CD14-positive monocyte (primary cell): ENCODE results near the gene TRAF3. TPM values are rescaled to one million over a fixed set of nuclear protein-coding genes. Genes with fewer than 3 reads are reported as not detected.

Experiments
- DNase-seq, 3 donors: peaks; one replicate each; pipeline ENCODE4 v3.0.0-alpha.2; 2011 to 2022
- H2AFZ ChIP-seq: 2 replicates; pipeline ENCODE4 v1.6.0; 2012; ENCODE audit warnings: mild to moderate bottlenecking, low read depth, low read length, inconsistent platforms; ENCODE audit not compliant: insufficient read depth, poor library complexity, severe bottlenecking
- H3K27ac ChIP-seq, 2 donors: 1 replicate in 1 of 2; 2 replicates in 1 of 2; pipeline ENCODE4 v1.5.1; 2012 to 2013; ENCODE audit warnings: low read length in 2 of 2, control low read depth in 1 of 2, inconsistent platforms in 1 of 2, low read depth in 1 of 2, mild to moderate bottlenecking in 1 of 2
- H3K27me3 ChIP-seq, 2 donors: one replicate each; pipeline versions ENCODE4 v1.6.0 to v1.6.1; 2011 to 2013; ENCODE audit warnings: low read length in 2 of 2; ENCODE audit not compliant: control insufficient read depth in 2 of 2, insufficient read depth in 2 of 2
- H3K36me3 ChIP-seq, 2 donors: replicated peaks in 1 of 2; 1 replicate in 1 of 2; 2 replicates in 1 of 2; pipeline versions ENCODE4 v1.5.1 to v1.6.1; 2012 to 2013; ENCODE audit warnings: low read length in 2 of 2, control low read depth in 1 of 2, inconsistent platforms in 1 of 2, mild to moderate bottlenecking in 1 of 2; ENCODE audit not compliant: insufficient read depth in 2 of 2, control insufficient read depth in 1 of 2
- H3K4me1 ChIP-seq, 2 donors: 1 replicate in 1 of 2; 2 replicates in 1 of 2; pipeline versions ENCODE4 v1.5.1 to v1.6.1; 2012 to 2013; ENCODE audit warnings: low read length in 2 of 2, control low read depth in 1 of 2, inconsistent platforms in 1 of 2, mild to moderate bottlenecking in 1 of 2, moderate library complexity in 1 of 2; ENCODE audit not compliant: insufficient read depth in 2 of 2, control insufficient read depth in 1 of 2
- H3K4me2 ChIP-seq: replicated peaks from 2 replicates; pipeline ENCODE3; 2012; ENCODE audit warnings: low read length, moderate library complexity, mild to moderate bottlenecking; ENCODE audit not compliant: poor library complexity, severe bottlenecking; ENCODE audit errors: extremely low read depth
- H3K4me3 ChIP-seq, 3 experiments: fragments of 200-600 bp in 1 of 3; sonication (generic) in 1 of 3; replicated peaks in 1 of 3; 1 replicate in 2 of 3; 2 replicates in 1 of 3; pipeline ENCODE4 v1.5.1; 2011 to 2013; ENCODE audit warnings: low read length in 3 of 3, mild to moderate bottlenecking in 3 of 3, control low read depth in 2 of 3, low read depth in 2 of 3, inconsistent platforms in 1 of 3, moderate library complexity in 1 of 3
- H3K79me2 ChIP-seq: 2 replicates; pipeline ENCODE4 v1.6.0; 2012; ENCODE audit warnings: mild to moderate bottlenecking, control low read depth, inconsistent platforms, low read length, moderate library complexity; ENCODE audit not compliant: insufficient read depth
- H3K9ac ChIP-seq: 2 replicates; pipeline ENCODE4 v1.6.0; 2017; ENCODE audit warnings: low read length, mild to moderate bottlenecking; ENCODE audit not compliant: insufficient read depth, poor library complexity, severe bottlenecking
- H3K9me3 ChIP-seq, 2 donors: replicated peaks in 1 of 2; 1 replicate in 1 of 2; 2 replicates in 1 of 2; pipeline versions ENCODE4 v1.5.1 to v1.6.1; 2012 to 2013; ENCODE audit warnings: low read length in 2 of 2, control low read depth in 1 of 2; ENCODE audit not compliant: control insufficient read depth in 1 of 2, insufficient read depth in 1 of 2
- H4K20me1 ChIP-seq: 2 replicates; pipeline ENCODE4 v1.6.0; 2012; ENCODE audit warnings: mild to moderate bottlenecking, low read length, control low read depth, moderate library complexity; ENCODE audit not compliant: insufficient read depth
- H3K27ac Mint-ChIP-seq, 7 donors: one replicate each; pipeline ENCODE4 v1.8.0; 2020; ENCODE audit warnings: mild to moderate bottlenecking in 7 of 7, mixed read lengths in 7 of 7, moderate library complexity in 6 of 7, inconsistent platforms in 2 of 7
- H3K27me3 Mint-ChIP-seq, 3 donors: one replicate each; pipeline ENCODE4 v1.8.0; 2021 to 2022; ENCODE audit warnings: low read depth in 3 of 3, mild to moderate bottlenecking in 3 of 3, mixed read lengths in 3 of 3, moderate library complexity in 3 of 3, inconsistent platforms in 1 of 3
- H3K36me3 Mint-ChIP-seq, 2 donors: one replicate each; pipeline ENCODE4 v1.8.0; 2020; ENCODE audit warnings: mixed read lengths in 2 of 2, inconsistent platforms in 1 of 2, mild to moderate bottlenecking in 1 of 2
- H3K4me1 Mint-ChIP-seq: one replicate; pipeline ENCODE4 v1.8.0; 2020; ENCODE audit warnings: mild to moderate bottlenecking, mixed read lengths
- H3K4me3 Mint-ChIP-seq, 2 donors: one replicate each; pipeline ENCODE4 v1.8.0; 2020; ENCODE audit warnings: mild to moderate bottlenecking in 2 of 2, mixed read lengths in 2 of 2, moderate library complexity in 1 of 2
- H3K9me3 Mint-ChIP-seq, 7 donors: one replicate each; pipeline ENCODE4 v1.8.0; 2020 to 2022; ENCODE audit warnings: mixed read lengths in 7 of 7, mild to moderate bottlenecking in 6 of 7, moderate library complexity in 6 of 7, inconsistent platforms in 2 of 7
- WGBS: methylation state at CpG from one replicate; pipeline ENCODE4 v1.1.5; 2013; ENCODE audit warnings: missing lambda C conversion rate; ENCODE audit not compliant: insufficient coverage; 5-methylcytosine and 5-hydroxymethylcytosine counted together
- intact Hi-C, 2 donors: fragments of 100-400 bp; cut with micrococcal nuclease; formaldehyde crosslinking; loops; one replicate each; pipeline versions ENCODE4 v1.15.0 to v1.15.1; 2023
- polyA plus RNA-seq, 3 donors: library from polyadenylated mRNA; depleted of rRNA in 1 of 3; unstranded in 2 of 3; stranded (reverse) in 1 of 3; fragments of 300-500 nt in 2 of 3; fragments of >200 nt in 1 of 3; fragmentation: Illumina TruSeq in 2 of 3; gene quantifications; 1 replicate in 2 of 3; 2 replicates in 1 of 3; pipeline ENCODE4 v1.2.3, GENCODE V29; 2012 to 2021
- TF ChIP-seq, protein P1 (sequence below): fragments of 200-600 bp; IDR thresholded peaks from one replicate; pipeline ENCODE4 v1.8.0; 2022; ENCODE audit warnings: antibody characterized with exemption, mild to moderate bottlenecking

The TRAF3 gene
- polyA plus RNA-seq, 3 donors = 12.0 to 37.6 (median 17.3) TPM

DNA sequence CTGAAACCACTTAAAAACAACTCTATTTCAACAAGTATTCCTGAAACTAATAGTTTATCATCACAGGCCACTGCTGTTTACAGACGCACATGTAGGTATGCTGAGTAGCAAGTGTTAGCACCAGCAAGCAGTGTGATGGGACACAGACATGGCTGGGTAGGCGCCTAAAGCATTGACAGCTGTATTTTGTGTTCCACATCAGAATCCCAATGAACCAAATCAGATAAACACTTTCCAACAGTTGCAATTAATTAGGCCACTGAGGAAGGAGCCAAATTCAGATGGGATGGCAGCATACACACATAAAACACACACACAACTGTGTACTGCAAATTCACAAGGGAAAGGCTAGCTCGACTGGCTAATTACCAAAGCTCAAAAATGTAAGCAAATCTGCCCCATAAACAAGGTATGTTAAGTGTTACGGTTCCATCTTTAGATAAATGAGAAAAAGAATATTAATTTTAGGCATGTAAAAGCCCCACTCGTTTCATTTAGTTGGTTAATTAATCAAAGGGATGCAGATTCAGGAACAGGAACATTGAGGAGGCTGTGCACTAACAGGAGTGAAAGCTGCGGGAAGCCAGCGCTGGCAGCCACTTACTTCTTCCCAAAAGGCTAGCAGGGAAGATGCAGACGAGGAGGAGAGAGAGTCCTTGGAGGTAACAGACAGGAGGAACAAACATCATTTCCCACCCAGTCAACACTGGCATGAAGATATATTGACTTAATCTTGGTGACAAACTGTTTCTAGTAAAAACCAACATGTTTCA lies 178.6 kb downstream of the TRAF3 start:
- no peaks in the 10 kb centered on the region for H3K9me3 ChIP-seq
- intact Hi-C loops = no loop called here
- Mint-ChIP-seq H3K4me3 (no peak overlapping the region), H3K36me3 (peaks cover 59 to 86% of the 10 kb centered on the region in 2 donors), H3K27ac (no peak overlapping the region), H3K27me3 (no peaks in the 10 kb centered on the region), H3K9me3 (no peaks in the 10 kb centered on the region), H3K4me1 (no peaks in the 10 kb centered on the region)
- TF ChIP-seq, protein P1, sequence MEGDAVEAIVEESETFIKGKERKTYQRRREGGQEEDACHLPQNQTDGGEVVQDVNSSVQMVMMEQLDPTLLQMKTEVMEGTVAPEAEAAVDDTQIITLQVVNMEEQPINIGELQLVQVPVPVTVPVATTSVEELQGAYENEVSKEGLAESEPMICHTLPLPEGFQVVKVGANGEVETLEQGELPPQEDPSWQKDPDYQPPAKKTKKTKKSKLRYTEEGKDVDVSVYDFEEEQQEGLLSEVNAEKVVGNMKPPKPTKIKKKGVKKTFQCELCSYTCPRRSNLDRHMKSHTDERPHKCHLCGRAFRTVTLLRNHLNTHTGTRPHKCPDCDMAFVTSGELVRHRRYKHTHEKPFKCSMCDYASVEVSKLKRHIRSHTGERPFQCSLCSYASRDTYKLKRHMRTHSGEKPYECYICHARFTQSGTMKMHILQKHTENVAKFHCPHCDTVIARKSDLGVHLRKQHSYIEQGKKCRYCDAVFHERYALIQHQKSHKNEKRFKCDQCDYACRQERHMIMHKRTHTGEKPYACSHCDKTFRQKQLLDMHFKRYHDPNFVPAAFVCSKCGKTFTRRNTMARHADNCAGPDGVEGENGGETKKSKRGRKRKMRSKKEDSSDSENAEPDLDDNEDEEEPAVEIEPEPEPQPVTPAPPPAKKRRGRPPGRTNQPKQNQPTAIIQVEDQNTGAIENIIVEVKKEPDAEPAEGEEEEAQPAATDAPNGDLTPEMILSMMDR = no peak
- H3K79me2 ChIP-seq = no peaks in the 10 kb centered on the region
- peaks cover 7 to 65% of the 10 kb centered on the region in 2 donors for H3K36me3 ChIP-seq
- H3K4me3 ChIP-seq = no peak overlapping the region
- DNase-seq = no peak
- no peak overlapping the region for H3K27ac ChIP-seq
- no peaks in the 10 kb centered on the region for H4K20me1 ChIP-seq
- no peaks in the 10 kb centered on the region for H3K4me1 ChIP-seq
- no peak overlapping the region for H2AFZ ChIP-seq
- H3K9ac ChIP-seq = no peak overlapping the region
- H3K4me2 ChIP-seq = no peak overlapping the region
- H3K27me3 ChIP-seq = no peaks in the 10 kb centered on the region
- 88% methylated on average over 1 of the region's 8 CpGs for WGBS

DNA sequence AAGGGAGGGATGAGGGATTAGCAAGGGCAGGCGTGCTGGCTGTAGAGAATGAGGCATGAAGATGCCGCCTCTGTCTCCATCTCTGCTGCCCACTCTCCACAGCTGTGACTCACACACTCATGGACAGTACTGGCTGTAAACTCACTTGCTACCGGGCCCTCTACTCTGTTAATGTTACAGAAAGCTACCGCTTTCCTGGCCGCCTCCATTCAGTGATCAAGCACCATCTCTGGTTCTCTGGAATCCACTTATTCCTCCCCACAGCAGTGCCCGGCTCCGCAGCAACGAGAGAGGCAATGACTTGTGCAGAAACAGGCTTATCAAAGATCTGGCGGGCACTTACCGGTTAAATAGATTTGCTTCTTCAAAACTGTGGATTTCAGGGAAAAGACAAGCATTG lies 180.0 kb downstream of the TRAF3 start:
- H3K4me1 Mint-ChIP-seq = no peaks in the 10 kb centered on the region
- H3K36me3 ChIP-seq = peaks cover 13 to 57% of the 10 kb centered on the region in 2 donors
- TF ChIP-seq, protein P1 = no peak
- no peaks in the 10 kb centered on the region for H3K9me3 Mint-ChIP-seq
- H3K4me3 ChIP-seq = no peak overlapping the region
- no peaks in the 10 kb centered on the region for H3K4me1 ChIP-seq
- no peaks in the 10 kb centered on the region for H4K20me1 ChIP-seq
- H3K27ac ChIP-seq = no peak overlapping the region
- no peak overlapping the region for H3K9ac ChIP-seq
- H3K36me3 Mint-ChIP-seq = peaks cover 55 to 85% of the 10 kb centered on the region in 2 donors
- no peaks in the 10 kb centered on the region for H3K9me3 ChIP-seq
- intact Hi-C loops = no loop called here
- DNase-seq = no peak
- no peaks in the 10 kb centered on the region for H3K79me2 ChIP-seq
- no peak overlapping the region for H3K4me2 ChIP-seq
- H2AFZ ChIP-seq = no peak overlapping the region
- 95% methylated on average over 8 of the region's 10 CpGs for WGBS
- H3K27me3 Mint-ChIP-seq = no peaks in the 10 kb centered on the region
- H3K4me3 Mint-ChIP-seq = no peak overlapping the region
- no peaks in the 10 kb centered on the region for H3K27me3 ChIP-seq
- H3K27ac Mint-ChIP-seq = peak overlapping the region in 1 of 7 donors; percentile 47
